ENCODE data around the gene STH. TPM values are rescaled to one million over a fixed set of nuclear protein-coding genes. Genes with fewer than 3 reads are reported as not detected.
A peak's percentile ranks its signal among the peaks of the same experiment; 100 is the strongest.

Gene STH
- total RNA-seq, 2 donors from 2014 or later, result not detected

DNA sequence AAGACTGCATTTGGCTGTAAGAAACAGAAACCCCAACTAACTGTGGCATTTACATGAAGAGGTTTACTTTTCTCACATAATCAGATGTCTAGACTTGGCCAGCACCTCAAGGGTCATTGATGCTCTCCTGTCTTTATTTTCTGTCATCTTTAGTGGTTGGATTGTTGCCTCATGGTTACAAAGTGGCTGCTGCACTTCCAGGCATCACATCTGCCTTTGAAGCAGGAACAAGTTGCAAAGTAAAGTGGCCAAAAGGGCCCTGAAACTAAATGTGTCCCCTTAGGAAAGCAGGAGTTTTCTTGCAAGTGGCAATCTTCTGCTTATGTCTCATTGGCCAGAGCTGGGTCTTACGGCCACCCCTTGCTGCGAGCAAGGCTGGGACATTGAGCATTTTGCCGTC is 26.5 kb upstream of the STH start:
- DNase-seq (no peak), ATAC-seq (no peak)
- no peak overlapping the region for H3K27ac Mint-ChIP-seq
- H3K4me3 Mint-ChIP-seq, result no peak overlapping the region
- no peaks in the 10 kb centered on the region for H3K9me3 ChIP-seq (ENCODE audit: control insufficient read depth, low read length, poor library complexity, severe bottlenecking)
- peaks cover 6% of the 10 kb centered on the region for H3K27me3 Mint-ChIP-seq
- no peaks in the 10 kb centered on the region for H3K4me1 Mint-ChIP-seq
- no peaks in the 10 kb centered on the region for H3K36me3 Mint-ChIP-seq (ENCODE audit: low read depth)

DNA sequence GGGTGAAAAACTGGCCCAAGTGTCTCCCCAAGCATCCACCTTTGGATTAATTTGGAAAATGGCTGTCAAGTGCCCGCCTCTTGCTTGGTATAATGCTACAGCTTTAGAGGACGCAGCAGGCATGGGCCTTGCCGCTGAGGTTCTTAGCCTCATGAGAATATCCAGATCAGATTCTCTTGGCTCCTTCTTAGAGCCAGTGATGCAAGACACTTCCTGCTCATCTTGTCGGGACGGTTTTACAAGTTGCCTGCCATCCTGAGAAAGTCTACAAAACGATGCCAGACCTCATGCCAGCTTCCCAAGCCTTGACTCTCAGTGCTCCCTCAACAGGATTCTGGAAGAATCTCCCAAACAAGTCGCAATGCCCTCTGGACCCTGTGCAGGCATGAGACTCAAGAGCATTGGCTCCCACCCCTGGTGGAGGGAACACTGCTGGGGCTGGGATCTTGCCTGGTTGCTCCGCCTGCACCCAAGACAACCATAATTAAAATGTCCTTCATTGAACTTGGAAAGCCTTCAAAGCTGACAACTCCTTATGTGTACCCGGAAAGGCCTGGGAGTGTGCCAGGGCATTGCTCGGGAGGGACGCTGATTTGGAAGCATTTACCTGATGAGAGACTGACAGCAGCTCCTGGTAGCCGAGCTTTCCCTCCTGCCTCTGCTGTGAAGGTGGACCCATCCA is 25.8 kb upstream of the STH start:
- ATAC-seq (no peak), DNase-seq (no peak)
- Mint-ChIP-seq H3K4me1 (no peaks in the 10 kb centered on the region), H3K27me3 (no peaks in the 10 kb centered on the region), H3K36me3 (ENCODE audit: low read depth) (no peaks in the 10 kb centered on the region), H3K27ac (no peak overlapping the region), H3K4me3 (no peak overlapping the region)
- no peaks in the 10 kb centered on the region for H3K9me3 ChIP-seq (ENCODE audit: control insufficient read depth, low read length, poor library complexity, severe bottlenecking)

DNA sequence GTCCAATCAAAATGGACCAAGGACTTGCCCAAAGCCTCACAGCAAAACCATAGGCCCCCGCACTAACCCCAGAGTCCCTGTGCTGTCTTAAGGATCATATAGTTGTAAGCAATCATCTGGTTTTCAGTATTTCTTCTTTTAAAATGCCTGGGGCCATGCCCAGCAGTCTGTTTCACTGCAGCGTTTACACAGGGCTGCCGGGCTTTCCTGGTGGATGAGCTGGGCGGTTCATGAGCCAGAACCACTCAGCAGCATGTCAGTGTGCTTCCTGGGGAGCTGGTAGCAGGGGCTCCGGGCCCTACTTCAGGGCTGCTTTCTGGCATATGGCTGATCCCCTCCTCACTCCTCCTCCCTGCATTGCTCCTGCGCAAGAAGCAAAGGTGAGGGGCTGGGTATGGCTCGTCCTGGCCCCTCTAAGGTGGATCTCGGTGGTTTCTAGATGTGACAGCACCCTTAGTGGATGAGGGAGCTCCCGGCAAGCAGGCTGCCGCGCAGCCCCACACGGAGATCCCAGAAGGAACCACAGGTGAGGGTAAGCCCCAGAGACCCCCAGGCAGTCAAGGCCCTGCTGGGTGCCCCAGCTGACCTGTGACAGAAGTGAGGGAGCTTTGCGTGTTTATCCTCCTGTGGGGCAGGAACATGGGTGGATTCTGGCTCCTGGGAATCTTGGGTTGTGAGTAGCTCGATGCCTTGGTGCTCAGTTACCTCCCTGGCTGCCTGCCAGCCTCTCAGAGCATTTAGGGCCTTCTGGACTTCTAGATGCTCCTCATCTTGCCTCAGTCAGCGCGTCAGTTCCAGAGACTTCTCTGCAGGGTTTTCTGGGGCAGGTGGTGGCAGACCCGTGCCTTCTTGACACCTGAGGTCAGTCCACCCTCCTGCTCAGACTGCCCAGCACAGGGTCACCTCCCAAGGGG is 24.8 kb upstream of the STH start:
- Mint-ChIP-seq H3K4me1 (no peaks in the 10 kb centered on the region), H3K27ac (no peak overlapping the region), H3K27me3 (no peaks in the 10 kb centered on the region), H3K36me3 (ENCODE audit: low read depth) (no peaks in the 10 kb centered on the region), H3K4me3 (no peak overlapping the region)
- ATAC-seq (no peak), DNase-seq (no peak)
- no peaks in the 10 kb centered on the region for H3K9me3 ChIP-seq (ENCODE audit: control insufficient read depth, low read length, poor library complexity, severe bottlenecking)

DNA sequence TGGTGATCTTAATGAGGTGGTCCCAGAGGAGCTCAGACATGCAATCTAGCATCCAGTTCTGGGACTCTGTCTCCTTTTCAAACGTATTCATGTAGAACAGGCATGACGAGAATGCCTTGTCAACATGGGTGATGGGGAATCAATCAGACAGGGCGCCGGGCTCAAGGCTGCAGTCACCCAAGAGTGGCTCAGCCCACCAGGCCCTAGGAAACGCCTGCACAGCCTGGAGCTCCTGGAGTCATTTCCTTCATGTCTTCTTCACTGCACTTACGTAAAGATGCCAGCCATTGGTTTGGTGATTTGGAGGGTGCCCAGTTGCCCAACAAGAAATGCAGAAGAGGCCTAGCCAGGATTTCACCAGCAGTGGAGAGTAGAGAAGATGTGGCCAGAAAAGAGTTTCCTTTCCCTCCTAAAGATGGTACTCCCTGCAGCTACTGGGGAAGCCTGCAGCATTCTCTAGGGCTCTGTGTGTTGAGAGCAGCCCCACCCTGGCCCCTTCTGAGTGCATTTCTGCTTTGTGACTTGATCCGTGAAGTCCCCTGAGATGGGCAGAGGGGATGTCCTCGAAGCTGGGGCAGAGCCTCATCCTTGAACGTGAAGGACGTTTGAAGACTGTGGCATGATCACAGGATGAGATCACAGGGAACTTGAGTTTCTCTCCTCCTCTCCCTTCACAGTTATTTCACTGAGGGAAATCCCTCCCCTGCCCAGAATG is 24.0 kb upstream of the STH start:
- ATAC-seq (peak; percentile 63), DNase-seq (no peak)
- Mint-ChIP-seq H3K27ac (no peak overlapping the region), H3K4me1 (no peaks in the 10 kb centered on the region), H3K36me3 (ENCODE audit: low read depth) (no peaks in the 10 kb centered on the region), H3K27me3 (no peaks in the 10 kb centered on the region), H3K4me3 (no peak overlapping the region)
- H3K9me3 ChIP-seq (ENCODE audit: control insufficient read depth, low read length, poor library complexity, severe bottlenecking), result no peaks in the 10 kb centered on the region

GRCh38 chr17:45975640-45976295 is 23.3 kb upstream of the STH start:
- no peaks in the 10 kb centered on the region for H3K4me1 Mint-ChIP-seq

DNA sequence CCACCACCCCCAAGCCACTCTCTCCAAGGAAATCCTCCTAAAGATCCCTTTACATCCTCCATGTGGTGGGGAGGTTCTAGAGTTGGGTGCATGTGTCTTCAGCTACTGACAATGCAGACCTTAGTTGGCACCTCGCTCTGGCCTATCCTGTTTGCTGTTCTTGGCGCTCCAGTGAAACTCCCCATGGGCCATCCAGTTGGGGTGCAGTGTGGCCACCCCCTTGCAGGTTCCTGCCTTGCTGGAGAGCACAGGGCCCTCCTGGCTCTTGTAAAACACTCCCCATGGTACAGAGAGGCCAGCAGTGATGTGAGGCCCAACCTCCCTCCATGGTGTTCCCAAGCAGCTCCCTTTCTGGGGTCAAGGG is 22.7 kb upstream of the STH start:
- Mint-ChIP-seq H3K4me1 (no peaks in the 10 kb centered on the region), H3K36me3 (ENCODE audit: low read depth) (no peaks in the 10 kb centered on the region), H3K4me3 (no peak overlapping the region), H3K27ac (no peak overlapping the region), H3K27me3 (peaks cover 5% of the 10 kb centered on the region)
- ATAC-seq (no peak), DNase-seq (no peak)
- H3K9me3 ChIP-seq (ENCODE audit: control insufficient read depth, low read length, poor library complexity, severe bottlenecking), result no peaks in the 10 kb centered on the region

More at GRCh38 chr17:45975640-45976295, 23.3 kb upstream of the STH start:
- Mint-ChIP-seq H3K27ac (no peak overlapping the region), H3K27me3 (no peaks in the 10 kb centered on the region), H3K36me3 (ENCODE audit: low read depth) (no peaks in the 10 kb centered on the region), H3K4me3 (no peak overlapping the region)
- no peaks in the 10 kb centered on the region for H3K9me3 ChIP-seq (ENCODE audit: control insufficient read depth, low read length, poor library complexity, severe bottlenecking)
- DNase-seq, result no peak
- ATAC-seq, result no peak

DNA sequence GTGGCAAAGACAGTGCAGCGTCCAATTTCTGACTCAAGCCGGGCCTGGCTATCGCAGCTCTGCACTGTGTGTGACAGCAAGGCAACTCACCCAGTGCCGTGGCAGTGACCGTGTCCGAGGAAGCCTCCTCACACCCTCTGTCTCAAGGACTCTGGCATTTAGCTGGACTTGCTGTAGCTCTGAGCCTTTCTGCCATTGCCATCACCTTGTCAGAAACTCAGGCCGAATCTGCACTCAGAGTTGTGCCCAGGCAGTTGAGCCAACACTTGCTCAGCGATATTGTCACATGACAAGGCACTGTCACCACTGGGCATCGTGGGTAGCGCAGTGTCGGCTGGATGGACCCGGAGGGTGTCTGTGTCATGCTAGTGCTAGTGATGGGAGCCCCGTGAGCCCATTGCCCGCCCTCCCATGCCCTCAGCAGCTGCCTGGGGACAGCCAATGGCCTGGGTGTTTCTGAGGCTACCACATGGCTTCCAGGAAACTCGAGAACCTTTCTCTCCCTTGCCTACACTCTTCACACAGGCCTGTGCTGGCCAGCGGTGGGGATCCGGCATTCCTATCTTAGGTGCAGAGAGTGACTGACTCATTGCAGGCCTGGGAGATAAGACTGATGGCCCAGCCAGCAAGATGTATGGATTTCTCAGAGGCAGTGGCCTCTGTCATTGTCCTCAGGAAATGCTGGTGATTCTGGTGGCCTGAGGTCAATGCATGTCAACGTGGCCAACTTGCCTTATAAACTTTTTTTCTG is 22.1 kb upstream of the STH start:
- Mint-ChIP-seq H3K36me3 (ENCODE audit: low read depth) (no peaks in the 10 kb centered on the region), H3K27me3 (peaks cover 5% of the 10 kb centered on the region), H3K27ac (no peak overlapping the region), H3K4me3 (no peak overlapping the region), H3K4me1 (no peaks in the 10 kb centered on the region)
- no peaks in the 10 kb centered on the region for H3K9me3 ChIP-seq (ENCODE audit: control insufficient read depth, low read length, poor library complexity, severe bottlenecking)
- DNase-seq, result no peak
- no peak for ATAC-seq

DNA sequence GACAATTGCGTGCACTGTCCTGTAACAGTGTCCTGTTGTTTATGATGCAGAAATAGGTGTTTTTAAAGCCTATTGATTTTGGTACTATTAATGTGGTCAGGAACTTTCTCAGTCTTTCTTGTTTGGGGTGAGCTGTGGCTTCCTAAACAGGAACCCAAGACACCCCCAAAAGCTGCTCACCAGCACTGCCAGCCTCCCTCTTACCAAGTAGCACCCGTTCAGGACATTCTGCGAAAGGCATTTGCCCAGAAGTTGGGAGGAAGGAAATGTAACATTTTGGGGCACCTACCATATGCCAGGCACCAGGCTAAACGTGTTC is 21.6 kb upstream of the STH start:
- no peaks in the 10 kb centered on the region for H3K36me3 Mint-ChIP-seq (ENCODE audit: low read depth)

DNA sequence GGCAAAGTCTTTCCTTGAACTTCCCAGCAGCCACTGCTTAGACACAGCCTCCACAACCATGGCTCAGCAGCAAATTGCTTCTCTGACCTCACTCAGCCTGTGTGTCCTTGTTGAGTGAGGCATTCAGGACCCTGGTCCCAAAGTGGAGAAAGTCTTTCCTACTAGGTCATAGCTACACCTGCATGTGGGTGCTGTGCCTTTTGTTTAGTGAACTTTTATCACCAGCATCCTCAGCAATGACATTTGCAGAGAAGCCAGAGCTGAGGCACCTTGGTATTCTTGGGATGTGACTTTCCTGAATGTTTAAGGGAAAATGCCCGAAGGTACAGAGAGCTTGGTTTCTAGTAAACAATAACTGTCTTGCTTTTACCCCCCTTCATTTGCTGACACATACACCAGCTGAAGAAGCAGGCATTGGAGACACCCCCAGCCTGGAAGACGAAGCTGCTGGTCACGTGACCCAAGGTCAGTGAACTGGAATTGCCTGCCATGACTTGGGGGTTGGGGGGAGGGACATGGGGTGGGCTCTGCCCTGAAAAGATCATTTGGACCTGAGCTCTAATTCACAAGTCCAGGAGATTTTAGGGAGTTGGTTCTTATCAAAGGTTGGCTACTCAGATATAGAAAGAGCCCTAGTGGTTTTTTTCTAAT is 20.9 kb upstream of the STH start:
- no peaks in the 10 kb centered on the region for H3K4me1 Mint-ChIP-seq
- DNase-seq (no peak), ATAC-seq (no peak)
- H3K4me3 Mint-ChIP-seq, result no peak overlapping the region
- no peaks in the 10 kb centered on the region for H3K36me3 Mint-ChIP-seq (ENCODE audit: low read depth)
- H3K9me3 ChIP-seq (ENCODE audit: control insufficient read depth, low read length, poor library complexity, severe bottlenecking), result no peaks in the 10 kb centered on the region
- peaks cover 5% of the 10 kb centered on the region for H3K27me3 Mint-ChIP-seq
- no peak overlapping the region for H3K27ac Mint-ChIP-seq

More for the DNA sequence above, 21.6 kb upstream of the STH start:
- peaks cover 5% of the 10 kb centered on the region for H3K27me3 Mint-ChIP-seq
- H3K27ac Mint-ChIP-seq, result no peak overlapping the region
- no peak for DNase-seq
- H3K4me1 Mint-ChIP-seq, result no peaks in the 10 kb centered on the region
- no peak for ATAC-seq
- H3K9me3 ChIP-seq (ENCODE audit: control insufficient read depth, low read length, poor library complexity, severe bottlenecking), result no peaks in the 10 kb centered on the region
- no peak overlapping the region for H3K4me3 Mint-ChIP-seq

DNA sequence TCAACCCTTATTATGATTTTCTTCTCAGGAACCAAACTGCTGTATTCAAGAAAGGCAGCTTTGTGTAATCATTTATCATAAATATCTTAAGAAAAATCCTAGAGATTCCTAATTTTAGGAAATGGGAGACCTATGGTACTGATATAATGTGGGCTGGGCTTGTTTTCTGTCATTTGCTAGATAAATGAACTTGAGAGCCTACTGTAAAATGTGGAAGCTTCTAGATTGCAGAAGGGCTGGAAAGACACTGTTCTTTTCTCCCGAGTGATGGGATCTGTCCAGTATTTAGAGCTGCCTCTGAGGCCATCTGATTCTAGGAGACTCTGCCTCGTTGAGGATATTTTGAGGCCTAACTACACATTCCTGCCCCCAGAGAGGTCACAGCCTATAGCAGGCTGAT is 19.9 kb upstream of the STH start:
- ATAC-seq (no peak), DNase-seq (no peak)
- no peaks in the 10 kb centered on the region for H3K4me1 Mint-ChIP-seq
- no peak overlapping the region for H3K27ac Mint-ChIP-seq
- peaks cover 5% of the 10 kb centered on the region for H3K27me3 Mint-ChIP-seq
- H3K9me3 ChIP-seq (ENCODE audit: control insufficient read depth, low read length, poor library complexity, severe bottlenecking), result no peaks in the 10 kb centered on the region
- H3K4me3 Mint-ChIP-seq, result no peak overlapping the region
- no peaks in the 10 kb centered on the region for H3K36me3 Mint-ChIP-seq (ENCODE audit: low read depth)

DNA sequence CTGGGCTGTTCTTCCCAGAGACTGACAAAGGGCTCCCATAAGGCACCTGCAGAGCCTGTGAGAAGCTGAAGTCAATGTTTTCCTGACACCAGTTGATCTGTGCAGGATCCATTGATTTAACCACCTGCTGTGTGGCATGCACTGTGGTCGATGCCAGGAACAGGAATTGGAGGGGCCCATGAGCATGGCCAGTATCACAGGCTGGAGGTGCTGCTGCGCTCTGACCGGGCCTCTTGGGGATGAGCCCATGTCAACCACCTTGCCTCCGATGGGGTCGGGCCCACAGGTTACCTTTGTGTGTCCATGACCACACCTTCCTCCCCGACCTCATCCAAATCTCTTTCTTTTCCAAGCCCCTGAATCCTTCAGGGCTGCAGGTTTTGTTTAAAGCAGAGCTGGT is 18.2 kb upstream of the STH start:
- Mint-ChIP-seq H3K4me1 (peaks cover 7% of the 10 kb centered on the region), H3K36me3 (ENCODE audit: low read depth) (peaks cover 2% of the 10 kb centered on the region)

GRCh38 chr17:45981306-45981705 is 17.7 kb upstream of the STH start:
- Mint-ChIP-seq H3K27me3 (peaks cover 12% of the 10 kb centered on the region), H3K36me3 (ENCODE audit: low read depth) (peaks cover 3% of the 10 kb centered on the region), H3K4me3 (no peak overlapping the region), H3K4me1 (peaks cover 8% of the 10 kb centered on the region), H3K27ac (no peak overlapping the region)
- no peaks in the 10 kb centered on the region for H3K9me3 ChIP-seq (ENCODE audit: control insufficient read depth, low read length, poor library complexity, severe bottlenecking)
- DNase-seq (no peak), ATAC-seq (no peak)

More for the DNA sequence above, 18.2 kb upstream of the STH start:
- H3K4me3 Mint-ChIP-seq, result no peak overlapping the region
- ATAC-seq (no peak), DNase-seq (no peak)
- H3K27ac Mint-ChIP-seq, result no peak overlapping the region
- no peaks in the 10 kb centered on the region for H3K9me3 ChIP-seq (ENCODE audit: control insufficient read depth, low read length, poor library complexity, severe bottlenecking)
- peaks cover 9% of the 10 kb centered on the region for H3K27me3 Mint-ChIP-seq

All from T-helper 17 cell (primary cell).